IPS-NIHi11 (cell line): ENCODE measurements around the gene TBC1D9.

Experiments used
- DNase-seq: peaks from one replicate; pipeline ENCODE4 v3.0.0; 2012; ENCODE audit warnings: mixed read lengths, low spot score

TBC1D9 gene

GRCh38 chr4:140617499-140618248, 138.5 kb downstream of the TBC1D9 start:
- DNase-seq, result no peak

- DNase-seq, result no peak
These were observed 140.7 kb downstream of the TBC1D9 start for GRCh38 chr4:140615451-140615850.

- no peak for DNase-seq
These were observed 143.8 kb downstream of the TBC1D9 start for GRCh38 chr4:140612357-140612756.

GRCh38 chr4:140611854-140612253, 144.3 kb downstream of the TBC1D9 start:
- no peak for DNase-seq

- DNase-seq, result peak; percentile 42
These were observed 146.4 kb downstream of the TBC1D9 start for GRCh38 chr4:140609548-140610425.

- DNase-seq, result no peak
These were observed 148.3 kb downstream of the TBC1D9 start for GRCh38 chr4:140607852-140608251.

GRCh38 chr4:140604544-140604943, 151.6 kb downstream of the TBC1D9 start:
- DNase-seq, result no peak

GRCh38 chr4:140603286-140603685, 152.9 kb downstream of the TBC1D9 start:
- no peak for DNase-seq

GRCh38 chr4:140602714-140603113, 153.5 kb downstream of the TBC1D9 start:
- no peak for DNase-seq

- DNase-seq, result no peak
These were observed 155.8 kb downstream of the TBC1D9 start for GRCh38 chr4:140600408-140600807.

- DNase-seq, result peak; percentile 72
These were observed 161.1 kb downstream of the TBC1D9 start for GRCh38 chr4:140595065-140595464.

- no peak for DNase-seq
These were observed 171.7 kb downstream of the TBC1D9 start for GRCh38 chr4:140584439-140584838.

- DNase-seq, result no peak
These were observed 175.1 kb downstream of the TBC1D9 start for GRCh38 chr4:140581078-140581477.

GRCh38 chr4:140579278-140579677, 176.9 kb downstream of the TBC1D9 start:
- no peak for DNase-seq

GRCh38 chr4:140575489-140575888, 180.7 kb downstream of the TBC1D9 start:
- no peak for DNase-seq

- no peak for DNase-seq
These were observed 184.6 kb downstream of the TBC1D9 start for GRCh38 chr4:140571620-140572019.
